CD4-positive, alpha-beta T cell treated with Interferon gamma for 1 hour (primary cell): ENCODE measurements around the gene SPEN.
A peak's percentile ranks its signal among the peaks of the same experiment; 100 is the strongest.
"Not testable (repeated sequence)": the region's sequence is repeated elsewhere in the genome, so short reads cannot be mapped to it uniquely, and the experiment has no call there.

ENCODE experiments used
- DNase-seq: peaks from one replicate; pipeline ENCODE4 v3.0.0-alpha.2; 2020

SPEN gene

GRCh38 chr1:15858672-15859372, 11.3 kb downstream of the SPEN start:
- no peak for DNase-seq

GRCh38 chr1:15863156-15863901, 15.8 kb downstream of the SPEN start:
- no peak for DNase-seq

DNA sequence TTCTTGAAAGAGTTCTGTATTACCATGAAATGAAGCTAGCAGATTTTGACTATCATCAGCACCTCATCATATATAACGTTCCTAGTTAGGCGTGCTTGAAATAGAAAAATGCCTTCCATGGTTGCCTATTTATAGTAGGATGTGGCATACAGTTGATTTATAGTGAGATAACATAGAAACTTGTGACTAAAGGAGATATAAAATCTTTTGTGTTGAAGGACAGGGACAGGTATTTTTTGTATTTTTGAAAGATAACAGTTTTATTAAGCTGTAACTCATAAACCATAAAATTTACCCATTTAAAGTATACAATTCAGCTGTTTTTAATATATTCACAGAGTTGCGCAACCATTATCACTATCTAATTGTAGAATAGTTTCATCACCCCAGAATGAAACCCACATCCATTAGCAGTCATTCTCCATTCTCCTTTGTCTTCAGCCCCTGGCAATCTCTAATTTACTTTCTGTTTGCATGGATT, 19.3 kb downstream of the SPEN start:
- no peak for DNase-seq

- DNase-seq = no peak
Observed at GRCh38 chr1:15867288-15867687, 19.8 kb downstream of the SPEN start.

- DNase-seq = no peak
Observed at GRCh38 chr1:15869413-15869812, 21.9 kb downstream of the SPEN start.

GRCh38 chr1:15870421-15870820, 22.9 kb downstream of the SPEN start:
- no peak for DNase-seq

DNA sequence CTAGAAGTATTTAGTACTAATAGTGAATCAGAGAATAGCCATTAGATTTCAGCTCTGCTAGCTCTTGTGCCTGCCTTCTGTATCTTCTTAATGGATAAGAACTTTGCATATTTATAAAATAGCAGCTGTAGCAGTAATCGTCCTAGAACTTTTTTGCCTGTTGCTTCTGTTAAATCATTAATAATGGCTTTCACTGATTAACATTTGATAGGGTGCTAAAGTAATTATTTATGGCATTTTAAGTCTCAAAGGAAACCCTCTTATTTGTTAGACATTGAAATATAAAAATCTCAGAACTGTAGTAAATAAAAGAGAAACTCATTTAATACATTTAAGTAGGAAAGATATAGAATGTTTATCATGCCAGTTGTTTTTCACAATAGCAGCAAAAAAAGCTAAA, 27.0 kb downstream of the SPEN start:
- no peak for DNase-seq

- no peak for DNase-seq
Observed at GRCh38 chr1:15876357-15877055, 29.0 kb downstream of the SPEN start.

DNA sequence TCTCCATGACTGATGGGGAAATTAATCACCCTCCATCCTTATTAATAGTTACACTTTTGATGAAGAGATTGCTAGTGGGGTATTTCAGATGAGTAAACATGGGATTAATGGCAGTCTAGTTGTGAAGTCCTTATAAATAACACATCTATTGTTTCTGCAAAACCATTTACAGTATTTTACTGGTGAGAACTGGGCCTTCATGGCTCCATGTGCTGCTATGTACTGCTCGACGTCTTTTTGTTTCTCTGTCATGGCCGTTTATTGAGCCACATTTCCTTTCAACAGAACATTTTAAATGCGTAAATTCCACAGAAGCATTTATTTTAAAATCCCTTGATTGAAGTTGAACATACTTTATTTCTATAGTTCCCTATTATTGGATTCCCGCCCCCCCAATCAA, 34.5 kb downstream of the SPEN start:
- DNase-seq = no peak

DNA sequence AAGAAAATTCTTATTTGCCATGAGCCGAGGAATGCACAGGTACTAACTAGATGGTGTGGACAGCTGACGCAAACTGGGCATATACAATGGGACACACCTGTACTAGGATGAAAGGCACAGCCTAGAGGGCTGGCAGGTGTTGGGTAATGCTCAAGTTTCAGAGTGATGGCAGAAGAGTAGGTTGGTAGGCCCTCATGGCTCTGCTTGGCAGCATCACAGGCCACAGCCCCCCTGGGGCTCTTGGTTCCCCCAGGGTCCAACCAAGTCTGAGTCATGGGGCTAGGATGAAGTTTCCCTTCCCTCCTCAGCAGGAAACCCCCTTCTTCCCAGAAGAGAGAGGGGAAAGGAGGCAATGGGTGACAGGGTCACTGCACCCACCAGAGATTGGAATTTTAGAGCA, 35.2 kb downstream of the SPEN start:
- DNase-seq = peak; percentile 4

DNA sequence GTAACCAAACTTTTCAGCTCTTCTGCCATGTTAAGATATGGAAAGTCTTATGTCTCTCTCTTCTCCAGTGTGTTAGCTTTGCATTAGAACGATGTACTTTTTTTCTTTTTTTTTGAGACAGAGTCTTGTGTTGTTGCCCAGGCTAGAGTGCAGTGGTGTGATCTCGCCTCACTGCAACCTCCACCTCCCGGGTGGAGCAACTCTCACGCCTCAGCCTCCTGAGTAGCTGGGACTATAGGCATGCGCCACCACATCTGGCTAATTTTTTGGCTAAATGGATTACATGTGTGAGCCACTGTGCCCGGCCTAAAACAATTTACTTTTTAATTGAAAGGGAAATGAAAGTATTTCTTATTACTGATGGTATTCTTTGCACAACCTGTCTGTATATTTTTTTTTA, 35.8 kb downstream of the SPEN start:
- no peak for DNase-seq

- DNase-seq = no peak
Observed at GRCh38 chr1:15884477-15884876, 37.0 kb downstream of the SPEN start.

- DNase-seq = no peak
Observed at GRCh38 chr1:15885269-15885668, 37.8 kb downstream of the SPEN start.

DNA sequence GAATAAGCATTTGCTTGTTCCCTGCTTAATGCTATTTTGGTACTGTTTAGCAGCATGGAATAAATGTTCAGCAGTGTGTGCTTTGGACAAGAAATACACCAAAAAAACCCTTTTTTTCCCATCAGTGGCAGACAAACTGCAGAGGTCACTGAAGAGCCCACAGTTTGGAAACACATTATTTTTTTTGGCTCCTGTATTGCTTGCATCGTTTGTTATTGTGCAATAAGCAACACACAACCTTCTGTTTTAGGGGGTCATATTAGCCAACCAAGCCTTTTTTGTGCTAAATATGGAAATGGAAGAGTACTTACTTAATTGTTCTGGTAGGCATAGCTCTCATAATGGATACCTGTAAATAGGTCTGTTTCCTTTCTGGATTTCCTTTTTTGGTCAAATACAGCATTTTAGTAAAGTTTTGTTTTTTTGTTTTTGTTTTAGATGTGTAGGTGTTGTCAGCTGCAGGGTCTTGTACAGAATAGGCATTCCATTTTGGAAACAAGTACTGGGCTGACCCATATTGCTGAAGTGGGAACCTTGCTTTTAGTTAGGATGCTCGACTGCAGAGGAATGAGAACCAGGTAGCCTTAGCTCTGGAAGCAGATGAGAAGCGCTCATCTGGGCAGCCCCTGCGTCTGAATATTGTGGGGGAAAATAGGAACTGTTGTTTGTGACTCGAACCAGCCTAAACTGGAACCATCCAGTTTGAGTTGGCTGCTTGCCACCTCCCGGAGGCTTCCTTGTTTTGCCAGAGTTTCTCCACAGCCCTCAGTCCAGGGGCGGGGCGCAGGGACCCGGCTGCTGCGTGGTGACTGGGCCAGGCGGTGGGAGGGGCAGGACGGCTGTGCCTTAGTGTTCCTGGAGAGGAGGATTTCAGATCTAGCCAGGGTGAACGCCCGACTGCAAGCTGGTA, 38.4 kb downstream of the SPEN start:
- DNase-seq = peak; percentile 77

- no peak for DNase-seq
Observed at GRCh38 chr1:15886611-15887167, 39.2 kb downstream of the SPEN start.

- DNase-seq = not testable (repeated sequence)
Observed at GRCh38 chr1:15892857-15893599, 45.5 kb downstream of the SPEN start.

GRCh38 chr1:15895233-15895632, 47.7 kb downstream of the SPEN start:
- DNase-seq = no peak

DNA sequence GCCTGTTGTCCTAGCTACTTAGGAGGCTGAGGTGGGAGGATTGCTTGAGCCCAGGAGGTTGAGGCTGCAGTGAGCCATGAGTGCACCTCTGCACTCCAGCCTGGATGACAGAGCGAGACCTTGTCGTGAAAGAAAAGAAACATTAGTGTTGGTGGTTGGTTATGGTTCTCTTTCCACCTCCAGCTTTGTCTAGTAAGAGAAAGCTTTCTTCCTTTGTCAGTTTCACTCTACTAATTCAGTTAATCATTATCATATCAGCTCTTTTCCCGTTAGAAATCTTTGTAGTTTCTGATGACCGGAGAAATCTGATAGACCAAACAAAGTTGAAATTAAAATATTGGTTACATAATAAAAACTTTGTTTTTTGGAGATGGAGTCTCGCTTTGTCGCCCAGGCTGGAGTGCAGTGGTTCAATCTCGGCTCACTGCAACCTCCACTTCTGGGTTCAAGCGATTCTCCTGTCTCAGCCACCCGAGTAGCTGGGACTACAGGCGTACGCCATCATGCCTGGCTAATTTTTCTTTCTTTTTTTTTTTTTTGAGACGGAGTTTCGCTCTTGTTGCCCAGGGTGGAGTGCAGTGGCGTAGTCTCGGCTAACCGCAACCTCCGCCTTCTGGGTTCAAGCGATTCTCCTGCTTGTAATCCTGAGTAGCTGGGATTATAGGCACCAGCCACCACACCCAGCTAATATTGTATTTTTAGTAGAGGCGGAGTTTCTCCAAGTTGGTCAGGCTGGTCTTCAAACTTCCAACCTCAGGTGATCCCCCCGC, 49.5 kb downstream of the SPEN start:
- not testable (repeated sequence) for DNase-seq

GRCh38 chr1:15899266-15899665, 51.8 kb downstream of the SPEN start:
- no peak for DNase-seq

DNA sequence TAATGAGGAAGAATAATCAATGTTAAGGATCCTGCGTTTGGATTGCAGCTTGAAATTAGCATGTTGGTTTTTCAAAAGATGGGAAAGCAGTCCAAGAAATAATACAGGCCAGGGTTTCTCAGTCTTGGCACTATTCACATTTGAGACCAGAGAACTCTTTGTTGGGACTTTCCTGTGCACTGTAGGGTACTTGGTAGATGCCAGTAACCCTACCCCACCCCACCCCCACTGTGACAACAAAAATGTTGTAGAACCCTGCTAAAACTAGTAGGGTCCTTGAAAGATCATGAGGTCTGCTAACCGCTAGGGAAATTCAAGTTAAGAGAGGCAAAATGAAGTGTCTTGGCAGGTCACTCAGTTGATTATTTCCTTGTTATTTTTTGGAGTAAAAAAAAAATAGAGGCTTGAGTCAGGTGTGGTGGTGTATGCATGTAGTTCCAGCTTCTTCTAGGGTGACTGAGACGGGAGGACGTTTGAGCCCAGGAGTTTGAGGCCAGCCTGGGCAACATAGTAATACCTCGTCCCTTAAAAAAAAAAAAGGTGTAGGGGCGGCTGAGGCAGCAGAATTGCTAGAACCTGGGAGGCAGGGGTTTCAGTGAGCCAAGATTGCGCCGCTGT, 53.3 kb downstream of the SPEN start:
- DNase-seq = no peak
